H1 (cell line): Measurements from ENCODE around the gene SRP9. TPM values are rescaled to one million over a fixed set of nuclear protein-coding genes. Genes with fewer than 3 reads are reported as not detected.

Experiments used
- RFX5 ChIP-seq: IDR thresholded peaks from 2 replicates; pipeline ENCODE4 v1.6.1; 2011; ENCODE audit warnings: low read depth, low read length, improper control_type of control experiment, borderline replicate concordance
- TCF12 ChIP-seq: IDR thresholded peaks from 2 replicates; pipeline ENCODE4 v1.6.1; 2011; ENCODE audit warnings: low read depth, mild to moderate bottlenecking, low read length
- polyA plus RNA-seq, 7 experiments: library from polyadenylated mRNA; depleted of rRNA in 3 of 7; stranded (reverse) in 5 of 7; unstranded in 2 of 7; fragments of >200 nt in 5 of 7; fragments of 200-250 nt in 2 of 7; gene quantifications; 1 replicate in 5 of 7; 2 replicates in 1 of 7; 4 replicates in 1 of 7; pipeline versions ENCODE4 v1.2.1 to v1.2.3, GENCODE V29; 2011 to 2013; ENCODE audit warnings: missing spikeins in 2 of 7, mixed read lengths in 2 of 7
- total RNA-seq: library from RNA; stranded (reverse); fragmentation: NEBNext Ultra II Directional; extraction: Animal tissue kit (Norgen Biotek cat#: 25700); gene quantifications from 2 replicates; pipeline ENCODE4 v1.2.1, GENCODE V29; 2021
- TF ChIP-seq, protein P1 (sequence below): fragments of 300-600 bp; sonication (generic); IDR thresholded peaks from 2 replicates; pipeline ENCODE4 v1.7.1; 2012; ENCODE audit warnings: low read length, moderate library complexity, mild to moderate bottlenecking, inconsistent platforms; ENCODE audit not compliant: insufficient replicate concordance
- TF ChIP-seq, protein P2 (sequence below): IDR thresholded peaks from 2 replicates; pipeline ENCODE4 v1.6.1; 2012; ENCODE audit warnings: low read length, inconsistent platforms
- TF ChIP-seq, protein P3 (sequence below): IDR thresholded peaks from 2 replicates; pipeline ENCODE4 v1.6.1; 2011; ENCODE audit warnings: low read depth, mild to moderate bottlenecking, low read length; ENCODE audit not compliant: insufficient read depth

SRP9 gene
- total and polyA plus RNA-seq, 2 of the 8 experiments (the other 6 are each of a cell fraction or from before 2014, with no cell fraction given), result 446 to 572 TPM

DNA sequence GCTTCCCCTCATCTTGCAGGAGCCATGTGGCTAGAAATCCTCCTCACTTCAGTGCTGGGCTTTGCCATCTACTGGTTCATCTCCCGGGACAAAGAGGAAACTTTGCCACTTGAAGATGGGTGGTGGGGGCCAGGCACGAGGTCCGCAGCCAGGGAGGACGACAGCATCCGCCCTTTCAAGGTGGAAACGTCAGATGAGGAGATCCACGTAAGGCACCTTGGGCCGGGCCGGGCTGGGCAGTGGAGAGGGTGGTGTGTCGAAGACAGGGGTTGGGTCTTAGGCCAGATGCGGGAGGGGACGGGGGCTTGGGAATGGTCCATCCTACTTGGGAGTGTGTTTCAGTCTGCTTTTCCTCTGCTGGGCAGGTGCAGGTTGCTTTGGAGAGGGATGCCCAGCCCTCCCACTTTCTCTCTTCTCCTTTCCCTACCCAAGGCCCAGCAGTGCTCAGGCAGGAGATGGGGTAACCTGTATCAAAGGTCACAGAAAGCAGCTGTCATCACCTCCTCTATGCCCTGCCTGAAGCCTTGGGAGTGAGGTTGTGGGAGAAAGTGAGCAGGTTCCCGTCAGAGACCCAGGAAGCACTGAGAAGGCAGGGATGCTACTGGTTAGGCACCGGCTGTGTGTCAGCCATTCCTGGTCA, 51.2 kb downstream of the SRP9 start (continued):
- TF ChIP-seq, protein P1, sequence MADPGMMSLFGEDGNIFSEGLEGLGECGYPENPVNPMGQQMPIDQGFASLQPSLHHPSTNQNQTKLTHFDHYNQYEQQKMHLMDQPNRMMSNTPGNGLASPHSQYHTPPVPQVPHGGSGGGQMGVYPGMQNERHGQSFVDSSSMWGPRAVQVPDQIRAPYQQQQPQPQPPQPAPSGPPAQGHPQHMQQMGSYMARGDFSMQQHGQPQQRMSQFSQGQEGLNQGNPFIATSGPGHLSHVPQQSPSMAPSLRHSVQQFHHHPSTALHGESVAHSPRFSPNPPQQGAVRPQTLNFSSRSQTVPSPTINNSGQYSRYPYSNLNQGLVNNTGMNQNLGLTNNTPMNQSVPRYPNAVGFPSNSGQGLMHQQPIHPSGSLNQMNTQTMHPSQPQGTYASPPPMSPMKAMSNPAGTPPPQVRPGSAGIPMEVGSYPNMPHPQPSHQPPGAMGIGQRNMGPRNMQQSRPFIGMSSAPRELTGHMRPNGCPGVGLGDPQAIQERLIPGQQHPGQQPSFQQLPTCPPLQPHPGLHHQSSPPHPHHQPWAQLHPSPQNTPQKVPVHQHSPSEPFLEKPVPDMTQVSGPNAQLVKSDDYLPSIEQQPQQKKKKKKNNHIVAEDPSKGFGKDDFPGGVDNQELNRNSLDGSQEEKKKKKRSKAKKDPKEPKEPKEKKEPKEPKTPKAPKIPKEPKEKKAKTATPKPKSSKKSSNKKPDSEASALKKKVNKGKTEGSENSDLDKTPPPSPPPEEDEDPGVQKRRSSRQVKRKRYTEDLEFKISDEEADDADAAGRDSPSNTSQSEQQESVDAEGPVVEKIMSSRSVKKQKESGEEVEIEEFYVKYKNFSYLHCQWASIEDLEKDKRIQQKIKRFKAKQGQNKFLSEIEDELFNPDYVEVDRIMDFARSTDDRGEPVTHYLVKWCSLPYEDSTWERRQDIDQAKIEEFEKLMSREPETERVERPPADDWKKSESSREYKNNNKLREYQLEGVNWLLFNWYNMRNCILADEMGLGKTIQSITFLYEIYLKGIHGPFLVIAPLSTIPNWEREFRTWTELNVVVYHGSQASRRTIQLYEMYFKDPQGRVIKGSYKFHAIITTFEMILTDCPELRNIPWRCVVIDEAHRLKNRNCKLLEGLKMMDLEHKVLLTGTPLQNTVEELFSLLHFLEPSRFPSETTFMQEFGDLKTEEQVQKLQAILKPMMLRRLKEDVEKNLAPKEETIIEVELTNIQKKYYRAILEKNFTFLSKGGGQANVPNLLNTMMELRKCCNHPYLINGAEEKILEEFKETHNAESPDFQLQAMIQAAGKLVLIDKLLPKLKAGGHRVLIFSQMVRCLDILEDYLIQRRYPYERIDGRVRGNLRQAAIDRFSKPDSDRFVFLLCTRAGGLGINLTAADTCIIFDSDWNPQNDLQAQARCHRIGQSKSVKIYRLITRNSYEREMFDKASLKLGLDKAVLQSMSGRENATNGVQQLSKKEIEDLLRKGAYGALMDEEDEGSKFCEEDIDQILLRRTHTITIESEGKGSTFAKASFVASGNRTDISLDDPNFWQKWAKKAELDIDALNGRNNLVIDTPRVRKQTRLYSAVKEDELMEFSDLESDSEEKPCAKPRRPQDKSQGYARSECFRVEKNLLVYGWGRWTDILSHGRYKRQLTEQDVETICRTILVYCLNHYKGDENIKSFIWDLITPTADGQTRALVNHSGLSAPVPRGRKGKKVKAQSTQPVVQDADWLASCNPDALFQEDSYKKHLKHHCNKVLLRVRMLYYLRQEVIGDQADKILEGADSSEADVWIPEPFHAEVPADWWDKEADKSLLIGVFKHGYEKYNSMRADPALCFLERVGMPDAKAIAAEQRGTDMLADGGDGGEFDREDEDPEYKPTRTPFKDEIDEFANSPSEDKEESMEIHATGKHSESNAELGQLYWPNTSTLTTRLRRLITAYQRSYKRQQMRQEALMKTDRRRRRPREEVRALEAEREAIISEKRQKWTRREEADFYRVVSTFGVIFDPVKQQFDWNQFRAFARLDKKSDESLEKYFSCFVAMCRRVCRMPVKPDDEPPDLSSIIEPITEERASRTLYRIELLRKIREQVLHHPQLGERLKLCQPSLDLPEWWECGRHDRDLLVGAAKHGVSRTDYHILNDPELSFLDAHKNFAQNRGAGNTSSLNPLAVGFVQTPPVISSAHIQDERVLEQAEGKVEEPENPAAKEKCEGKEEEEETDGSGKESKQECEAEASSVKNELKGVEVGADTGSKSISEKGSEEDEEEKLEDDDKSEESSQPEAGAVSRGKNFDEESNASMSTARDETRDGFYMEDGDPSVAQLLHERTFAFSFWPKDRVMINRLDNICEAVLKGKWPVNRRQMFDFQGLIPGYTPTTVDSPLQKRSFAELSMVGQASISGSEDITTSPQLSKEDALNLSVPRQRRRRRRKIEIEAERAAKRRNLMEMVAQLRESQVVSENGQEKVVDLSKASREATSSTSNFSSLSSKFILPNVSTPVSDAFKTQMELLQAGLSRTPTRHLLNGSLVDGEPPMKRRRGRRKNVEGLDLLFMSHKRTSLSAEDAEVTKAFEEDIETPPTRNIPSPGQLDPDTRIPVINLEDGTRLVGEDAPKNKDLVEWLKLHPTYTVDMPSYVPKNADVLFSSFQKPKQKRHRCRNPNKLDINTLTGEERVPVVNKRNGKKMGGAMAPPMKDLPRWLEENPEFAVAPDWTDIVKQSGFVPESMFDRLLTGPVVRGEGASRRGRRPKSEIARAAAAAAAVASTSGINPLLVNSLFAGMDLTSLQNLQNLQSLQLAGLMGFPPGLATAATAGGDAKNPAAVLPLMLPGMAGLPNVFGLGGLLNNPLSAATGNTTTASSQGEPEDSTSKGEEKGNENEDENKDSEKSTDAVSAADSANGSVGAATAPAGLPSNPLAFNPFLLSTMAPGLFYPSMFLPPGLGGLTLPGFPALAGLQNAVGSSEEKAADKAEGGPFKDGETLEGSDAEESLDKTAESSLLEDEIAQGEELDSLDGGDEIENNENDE, result no peak
- TF ChIP-seq RFX5, result no peak
- no peak for TF ChIP-seq TCF12
- TF ChIP-seq, protein P2, sequence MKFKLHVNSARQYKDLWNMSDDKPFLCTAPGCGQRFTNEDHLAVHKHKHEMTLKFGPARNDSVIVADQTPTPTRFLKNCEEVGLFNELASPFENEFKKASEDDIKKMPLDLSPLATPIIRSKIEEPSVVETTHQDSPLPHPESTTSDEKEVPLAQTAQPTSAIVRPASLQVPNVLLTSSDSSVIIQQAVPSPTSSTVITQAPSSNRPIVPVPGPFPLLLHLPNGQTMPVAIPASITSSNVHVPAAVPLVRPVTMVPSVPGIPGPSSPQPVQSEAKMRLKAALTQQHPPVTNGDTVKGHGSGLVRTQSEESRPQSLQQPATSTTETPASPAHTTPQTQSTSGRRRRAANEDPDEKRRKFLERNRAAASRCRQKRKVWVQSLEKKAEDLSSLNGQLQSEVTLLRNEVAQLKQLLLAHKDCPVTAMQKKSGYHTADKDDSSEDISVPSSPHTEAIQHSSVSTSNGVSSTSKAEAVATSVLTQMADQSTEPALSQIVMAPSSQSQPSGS, result no peak
- TF ChIP-seq, protein P3, sequence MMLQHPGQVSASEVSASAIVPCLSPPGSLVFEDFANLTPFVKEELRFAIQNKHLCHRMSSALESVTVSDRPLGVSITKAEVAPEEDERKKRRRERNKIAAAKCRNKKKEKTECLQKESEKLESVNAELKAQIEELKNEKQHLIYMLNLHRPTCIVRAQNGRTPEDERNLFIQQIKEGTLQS, result no peak
